Medulla oblongata (tissue), 1 donor: Measurements from ENCODE around the gene TRPC1.
"Not testable (repeated sequence)": the region's sequence is repeated elsewhere in the genome, so short reads cannot be mapped to it uniquely, and the experiment has no call there.

Source experiments
- DNase-seq: peaks from one replicate; pipeline ENCODE4 v3.0.0-alpha.2; 2015; ENCODE audit errors: extremely low spot score

Gene TRPC1

GRCh38 chr3:142723968-142724681 lies at the start of gene TRPC1:
TSS of gene TRPC1 (plus strand) at chr3:142724034. CDS start at chr3:142724560, 526 bp downstream.
- peak; percentile 88 for DNase-seq

- no peak for DNase-seq
Observed at GRCh38 chr3:142676151-142676550, 47.7 kb upstream of the TRPC1 start.

DNA sequence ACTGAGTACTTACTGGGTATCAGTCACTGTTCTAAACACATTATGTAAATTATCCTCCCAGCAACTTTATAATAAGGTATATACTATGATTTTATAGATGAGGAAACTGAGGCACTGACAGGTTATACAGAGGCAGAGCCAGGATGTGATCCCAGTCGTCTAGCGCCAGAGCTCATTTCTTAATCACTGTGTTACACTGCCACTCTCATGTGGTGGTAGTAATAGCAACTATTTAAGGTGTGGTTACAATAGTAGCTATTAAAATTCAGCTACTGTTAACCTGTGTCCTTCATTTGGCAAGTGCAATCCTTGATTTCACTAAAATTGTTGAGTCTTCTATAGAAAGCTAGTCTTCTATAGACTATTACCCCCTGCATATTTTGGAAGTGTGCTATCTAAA lies 43.1 kb upstream of the TRPC1 start:
- no peak for DNase-seq

GRCh38 chr3:142690613-142691012 lies 33.2 kb upstream of the TRPC1 start:
- DNase-seq, result no peak

DNA sequence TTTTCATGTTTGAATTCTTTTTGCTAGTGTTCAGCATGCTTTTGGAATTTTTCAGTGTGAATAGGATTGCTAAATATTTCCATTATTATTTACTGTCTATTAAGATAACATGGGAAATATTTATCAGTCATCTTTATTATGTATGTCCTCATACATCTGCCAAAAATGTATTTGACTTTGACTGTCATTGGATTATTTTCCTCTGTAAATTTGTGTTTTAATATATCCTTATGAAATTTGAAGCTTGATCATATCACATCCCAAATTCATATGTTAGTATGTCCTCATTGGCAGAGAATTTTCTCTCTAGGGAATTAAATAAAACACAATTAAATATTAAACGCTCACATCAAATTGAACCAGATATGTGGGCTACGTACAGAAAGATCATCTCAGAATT lies 32.3 kb upstream of the TRPC1 start:
- no peak for DNase-seq

DNA sequence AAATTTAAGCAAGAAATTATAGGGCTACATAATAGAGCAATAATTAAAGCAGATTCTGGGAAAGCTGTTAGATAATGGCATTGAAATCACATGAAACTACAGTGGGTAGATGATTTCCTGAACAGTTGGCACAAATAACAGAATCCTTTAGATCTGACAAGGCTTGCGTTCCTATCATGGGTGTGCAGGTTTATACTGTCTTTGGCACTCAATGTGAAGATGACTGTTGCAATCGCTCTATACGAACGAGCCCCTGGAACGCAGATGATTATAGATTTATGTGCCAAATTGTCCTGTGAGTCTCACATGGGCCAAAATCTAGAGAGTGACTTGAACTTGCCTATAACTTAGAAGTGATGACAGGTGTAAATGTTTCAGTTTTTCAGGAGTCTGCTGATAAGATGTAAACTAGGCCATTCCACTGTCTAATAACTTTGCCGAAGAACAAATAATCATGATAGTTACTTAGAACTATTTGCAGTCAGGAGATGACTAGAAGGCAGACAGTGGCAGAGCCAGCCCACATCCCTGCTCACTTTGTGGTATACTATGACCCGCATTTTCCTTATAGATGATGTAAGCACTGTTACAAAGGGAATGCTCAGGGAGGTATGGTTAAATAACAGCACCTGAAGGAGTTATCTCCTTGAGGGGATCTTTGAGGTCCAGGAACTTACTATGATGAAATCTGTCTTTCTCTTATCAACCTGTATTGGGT lies 30.5 kb upstream of the TRPC1 start:
- no peak for DNase-seq

DNA sequence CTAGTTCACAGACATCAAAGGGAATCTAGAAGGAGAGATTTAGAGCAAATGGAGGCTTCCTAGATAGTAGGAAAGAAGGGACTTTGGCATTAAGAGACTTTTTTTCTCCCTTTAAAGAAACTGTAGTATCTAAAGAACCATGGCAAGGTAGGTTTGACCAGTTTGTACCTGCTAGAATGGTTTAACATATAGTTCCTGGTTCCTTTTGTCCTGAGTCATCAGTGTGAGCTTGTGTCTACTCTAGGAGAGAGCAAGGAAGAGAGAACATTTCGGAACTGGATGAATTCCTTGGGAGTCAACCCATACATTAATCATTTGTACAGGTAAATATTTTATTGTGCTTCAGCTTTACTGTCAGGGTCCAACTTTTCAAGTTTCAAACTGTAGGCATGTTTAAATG lies 29.6 kb upstream of the TRPC1 start:
- no peak for DNase-seq

GRCh38 chr3:142705198-142705597 lies 18.6 kb upstream of the TRPC1 start:
- no peak for DNase-seq

DNA sequence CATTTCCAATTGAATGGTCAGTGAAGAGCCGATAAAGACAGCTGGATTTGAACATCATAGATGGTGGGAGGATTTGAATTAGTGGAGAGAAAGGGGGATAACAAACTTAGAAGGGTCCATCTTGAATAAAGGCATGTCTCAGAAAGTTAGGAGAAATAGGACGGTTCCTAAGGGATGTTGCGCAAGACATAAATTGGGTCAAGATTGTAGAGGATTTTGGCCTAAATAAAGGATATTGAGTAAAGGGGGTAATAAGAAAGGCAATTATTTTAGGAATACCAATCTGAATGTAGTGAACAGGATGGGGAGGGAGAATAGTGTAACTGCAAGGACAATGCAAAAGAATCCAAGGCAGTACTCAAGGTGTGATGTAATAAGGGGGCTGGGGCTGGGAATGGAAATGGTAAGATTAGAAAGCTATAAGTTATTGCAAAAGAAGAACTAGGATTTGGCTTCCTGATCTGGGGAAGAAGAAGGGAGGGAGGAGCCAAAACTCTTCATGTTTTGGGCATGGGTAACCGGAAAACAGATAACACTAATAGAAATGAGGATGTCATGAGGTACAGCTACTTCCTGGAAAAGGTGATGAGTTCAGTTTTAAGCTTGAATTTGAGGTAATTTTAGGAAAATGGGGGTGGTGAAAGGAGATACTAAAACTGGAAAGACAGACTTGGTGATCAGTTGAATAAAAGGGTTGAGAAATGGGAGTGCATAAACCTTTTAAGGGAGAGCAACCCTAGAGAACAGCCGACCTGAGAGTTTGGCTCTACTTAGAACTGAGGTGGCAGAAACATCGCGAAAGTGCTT lies 17.3 kb upstream of the TRPC1 start:
- no peak for DNase-seq

DNA sequence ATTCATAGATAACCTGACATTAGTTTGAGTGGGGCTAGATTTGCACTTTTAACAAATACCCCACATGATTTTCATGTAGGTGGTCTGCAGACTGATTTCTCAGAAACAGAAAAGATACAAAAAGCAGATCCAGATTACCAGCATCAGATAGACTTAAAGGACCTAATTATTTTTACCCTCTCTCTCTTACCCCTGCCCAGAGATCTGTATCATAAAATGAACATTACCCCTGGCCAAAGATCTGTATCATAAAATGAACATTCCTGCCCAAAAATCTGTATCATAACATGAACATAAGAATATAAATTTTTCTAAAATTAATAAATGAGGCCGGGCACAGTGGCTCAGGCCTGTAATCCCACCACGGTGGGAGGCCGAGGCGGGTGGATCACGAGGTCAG lies 14.6 kb upstream of the TRPC1 start:
- no peak for DNase-seq

DNA sequence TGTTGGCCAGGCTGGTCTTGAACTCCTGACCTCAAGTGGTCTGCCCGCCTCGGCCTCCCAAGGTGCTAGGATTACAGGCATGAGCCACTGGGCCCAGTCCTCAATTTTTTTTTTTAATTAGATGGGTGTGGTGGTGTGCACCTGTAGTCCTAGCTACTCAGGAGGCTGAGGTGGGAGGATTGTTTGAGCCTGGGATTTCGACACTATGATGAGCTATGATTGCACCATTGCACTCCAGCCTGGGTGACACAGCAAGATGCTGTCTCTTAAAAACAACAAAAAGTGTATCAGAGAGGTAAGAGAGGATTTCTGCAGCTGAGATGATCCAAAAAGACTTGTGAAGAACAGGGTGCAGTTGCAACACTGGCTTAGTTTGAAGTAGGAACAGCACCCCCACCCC lies 9.0 kb upstream of the TRPC1 start:
- not testable (repeated sequence) for DNase-seq

- no peak for DNase-seq
Observed at GRCh38 chr3:142716102-142716501, 7.7 kb upstream of the TRPC1 start.

DNA sequence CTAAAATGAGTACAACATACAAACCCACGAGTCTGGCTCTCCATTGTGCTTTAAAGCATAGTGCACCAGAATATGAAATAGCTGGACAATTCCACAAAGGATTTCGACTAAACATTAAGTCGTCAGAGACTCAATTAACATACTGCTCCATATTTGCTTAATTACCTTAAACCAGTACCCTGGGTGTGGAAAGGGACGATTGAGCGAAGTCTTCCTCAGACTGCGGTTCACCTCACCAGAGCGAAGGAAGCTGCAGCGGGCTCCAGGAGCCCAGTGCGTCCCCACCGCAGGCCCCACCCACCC lies 218 bp upstream of the TRPC1 start:
- no peak for DNase-seq

- DNase-seq, result peak; percentile 54
Observed at GRCh38 chr3:142724682-142725356, 985 bp downstream of the TRPC1 start.

- no peak for DNase-seq
Observed at GRCh38 chr3:142725357-142725739, 1.5 kb downstream of the TRPC1 start.

DNA sequence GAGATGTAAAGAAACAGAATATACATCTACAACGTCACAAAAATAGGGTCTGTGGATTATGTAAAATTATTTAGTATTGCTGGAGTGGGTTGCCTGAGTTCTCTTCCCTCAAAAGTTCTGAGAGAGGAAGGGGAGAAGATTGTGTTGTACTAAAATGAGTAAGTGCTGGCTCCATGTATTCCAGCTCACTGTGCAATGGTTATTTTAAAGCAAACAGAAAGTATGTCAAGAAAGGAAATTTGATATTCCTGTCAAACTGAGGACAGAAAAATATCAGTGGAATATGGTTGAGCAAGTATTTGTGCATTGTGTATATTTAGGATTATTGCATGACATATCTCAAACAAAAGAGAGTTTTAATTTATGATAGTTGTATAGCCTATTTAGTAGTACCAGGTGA lies 2.2 kb downstream of the TRPC1 start:
- DNase-seq, result no peak

DNA sequence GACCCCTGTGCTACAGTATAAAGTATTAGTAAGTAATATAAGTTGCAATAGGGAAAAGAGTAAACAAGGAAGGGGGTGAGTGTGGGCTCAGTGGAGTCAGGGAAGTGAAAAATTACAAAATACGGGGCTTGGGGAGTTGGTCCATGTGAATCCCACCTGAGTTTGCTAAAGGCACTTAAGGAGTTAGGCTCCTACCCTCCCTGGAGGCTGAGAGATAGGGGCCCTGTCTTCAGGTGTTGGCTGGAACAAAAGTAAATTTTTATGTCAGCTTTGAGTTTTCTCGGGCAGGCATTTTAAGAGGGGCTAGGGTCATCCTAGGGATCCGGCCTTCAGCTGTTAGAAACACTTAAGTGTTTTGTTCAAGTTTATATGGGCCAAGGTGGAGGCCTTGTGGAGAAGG lies 8.2 kb downstream of the TRPC1 start:
- no peak for DNase-seq

- no peak for DNase-seq
Observed at GRCh38 chr3:142734834-142735233, 11.0 kb downstream of the TRPC1 start.

GRCh38 chr3:142735462-142735861 lies 11.6 kb downstream of the TRPC1 start:
- no peak for DNase-seq

GRCh38 chr3:142738396-142738795 lies 14.6 kb downstream of the TRPC1 start:
- DNase-seq, result no peak

DNA sequence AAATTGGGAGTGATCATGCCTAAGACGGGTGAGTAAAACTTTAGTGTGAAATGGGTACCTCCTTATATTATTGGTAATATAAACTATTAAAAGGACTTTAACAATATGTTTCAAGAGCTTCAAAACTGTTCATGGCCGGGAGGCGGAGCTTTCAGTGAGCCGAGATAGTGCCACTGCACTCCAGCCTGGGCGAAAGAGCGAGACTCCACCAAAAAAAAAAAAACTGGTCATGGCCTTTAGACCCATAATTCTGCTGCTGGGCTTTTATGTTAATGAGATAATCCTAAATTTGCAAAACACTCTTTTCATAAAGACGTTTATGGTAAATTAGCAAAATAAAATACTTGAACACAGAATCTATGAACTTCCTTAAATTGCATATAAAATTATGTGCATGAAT lies 22.8 kb downstream of the TRPC1 start:
- no peak for DNase-seq

GRCh38 chr3:142750531-142750930 lies 26.7 kb downstream of the TRPC1 start:
- DNase-seq, result not testable (repeated sequence)
